Thyroid gland (tissue), 4 donors: Measurements from ENCODE around the gene IL18RAP. TPM values are rescaled to one million over a fixed set of nuclear protein-coding genes. Genes with fewer than 3 reads are reported as not detected.

Experiments
- DNase-seq, 2 donors: peaks; one replicate each; pipeline ENCODE4 v3.0.0-alpha.2; 2019
- H3K27ac ChIP-seq, 3 donors: fragments of 200-600 bp; sonication (generic); 1 replicate in 2 of 3; 2 replicates in 1 of 3; pipeline ENCODE4 v1.5.1; 2016 to 2019; ENCODE audit warnings: mild to moderate bottlenecking in 1 of 3, moderate library complexity in 1 of 3
- H3K27me3 ChIP-seq: fragments of 200-600 bp; sonication (generic); one replicate; pipeline ENCODE4 v1.5.1; 2019
- H3K36me3 ChIP-seq, 2 donors: fragments of 200-600 bp; sonication (generic); one replicate each; pipeline ENCODE4 v1.5.1; 2016 to 2019
- H3K4me1 ChIP-seq, 2 donors: fragments of 200-600 bp; sonication (generic); one replicate each; pipeline ENCODE4 v1.5.1; 2017 to 2019
- H3K4me3 ChIP-seq, 3 donors: fragments of 200-600 bp; sonication (generic); replicated peaks in 1 of 3; 1 replicate in 2 of 3; 2 replicates in 1 of 3; pipeline ENCODE4 v1.5.1; 2016; ENCODE audit warnings: mild to moderate bottlenecking in 1 of 3
- H3K9me3 ChIP-seq: fragments of 200-600 bp; sonication (generic); one replicate; pipeline ENCODE4 v1.5.1; 2017
- POLR2A ChIP-seq, 2 donors: fragments of 450-650 bp; IDR thresholded peaks; one replicate each; pipeline ENCODE4 v1.6.1; 2017; ENCODE audit warnings: antibody characterized with exemption in 2 of 2, mild to moderate bottlenecking in 2 of 2, moderate library complexity in 1 of 2
- WGBS, 2 donors: methylation state at CpG; one replicate each; pipeline ENCODE4 v1.1.5; 2017; 5-methylcytosine and 5-hydroxymethylcytosine counted together
- intact Hi-C: fragments of 100-400 bp; cut with DNase I; formaldehyde crosslinking; loops from one replicate; pipeline ENCODE4 v1.15.1; 2023
- total RNA-seq, 4 donors: library from RNA; depleted of rRNA; stranded (reverse); fragments of >200 nt; gene quantifications; one replicate each; pipeline ENCODE4 v1.2.3, GENCODE V29; 2016
- TF ChIP-seq, protein P1 (sequence below), 6 experiments: fragments of 200-600 bp in 3 of 6; fragments of 450-650 bp in 3 of 6; sonication (generic) in 3 of 6; IDR thresholded peaks; one replicate each; pipeline ENCODE4 v1.5.1; 2016 to 2019; ENCODE audit warnings: antibody characterized with exemption in 6 of 6, mild to moderate bottlenecking in 2 of 6, inconsistent platforms in 1 of 6, moderate library complexity in 1 of 6

The IL18RAP gene
- total RNA-seq, 4 donors from 2014 or later: 1.6 to 3.1 (median 2.8) TPM

DNA sequence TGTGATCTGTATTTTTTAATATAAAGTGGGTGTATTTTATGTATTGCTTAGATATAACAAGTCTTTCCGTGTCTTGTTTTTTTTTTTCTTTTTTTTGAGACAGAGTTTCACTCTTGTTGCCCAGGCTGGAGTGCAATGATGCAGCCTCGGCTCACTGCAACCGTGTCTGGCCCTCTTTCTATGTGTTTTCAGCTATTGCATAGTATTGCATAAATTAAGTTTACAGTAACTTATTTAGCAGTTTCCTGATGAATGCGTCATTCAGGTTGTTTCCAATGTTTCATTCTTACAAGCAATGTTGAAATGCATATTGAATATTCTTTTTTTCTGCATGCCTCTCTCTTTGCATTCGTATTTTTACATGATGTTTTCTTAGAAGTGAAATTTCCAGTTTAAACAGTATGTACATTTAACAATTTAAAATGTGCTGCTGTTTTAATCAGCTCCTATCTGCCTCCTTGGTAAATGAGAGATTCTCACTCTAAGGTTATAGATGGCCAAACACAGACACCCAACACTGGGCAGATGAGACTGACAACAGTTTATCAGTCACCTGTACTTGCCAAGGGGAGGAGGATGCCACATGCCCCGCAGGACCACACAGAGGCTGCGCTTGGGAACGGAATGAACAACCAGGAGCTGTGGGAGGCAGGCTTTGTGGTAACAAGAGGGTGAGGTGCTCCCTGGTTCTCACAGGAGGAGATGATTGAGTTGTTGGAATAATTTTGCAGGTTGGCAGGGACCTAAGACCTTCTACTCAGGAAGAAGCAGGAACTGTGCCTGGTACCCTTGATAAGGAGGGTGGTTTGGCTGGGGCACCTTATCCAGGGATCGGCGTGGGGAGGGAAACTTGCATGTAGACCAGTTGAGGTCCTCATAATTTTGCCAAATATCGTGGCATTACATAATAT, 57.6 kb downstream of the IL18RAP start:
- intact Hi-C loops: no loop called here
- H3K36me3 ChIP-seq: no peaks in the 10 kb centered on the region
- 89 to 90% methylated on average over 11 of the region's 11 CpGs for WGBS, 2 donors
- no peaks in the 10 kb centered on the region for H3K9me3 ChIP-seq
- no peaks in the 10 kb centered on the region for H3K4me1 ChIP-seq
- H3K27me3 ChIP-seq: no peaks in the 10 kb centered on the region
- TF ChIP-seq, protein P1, sequence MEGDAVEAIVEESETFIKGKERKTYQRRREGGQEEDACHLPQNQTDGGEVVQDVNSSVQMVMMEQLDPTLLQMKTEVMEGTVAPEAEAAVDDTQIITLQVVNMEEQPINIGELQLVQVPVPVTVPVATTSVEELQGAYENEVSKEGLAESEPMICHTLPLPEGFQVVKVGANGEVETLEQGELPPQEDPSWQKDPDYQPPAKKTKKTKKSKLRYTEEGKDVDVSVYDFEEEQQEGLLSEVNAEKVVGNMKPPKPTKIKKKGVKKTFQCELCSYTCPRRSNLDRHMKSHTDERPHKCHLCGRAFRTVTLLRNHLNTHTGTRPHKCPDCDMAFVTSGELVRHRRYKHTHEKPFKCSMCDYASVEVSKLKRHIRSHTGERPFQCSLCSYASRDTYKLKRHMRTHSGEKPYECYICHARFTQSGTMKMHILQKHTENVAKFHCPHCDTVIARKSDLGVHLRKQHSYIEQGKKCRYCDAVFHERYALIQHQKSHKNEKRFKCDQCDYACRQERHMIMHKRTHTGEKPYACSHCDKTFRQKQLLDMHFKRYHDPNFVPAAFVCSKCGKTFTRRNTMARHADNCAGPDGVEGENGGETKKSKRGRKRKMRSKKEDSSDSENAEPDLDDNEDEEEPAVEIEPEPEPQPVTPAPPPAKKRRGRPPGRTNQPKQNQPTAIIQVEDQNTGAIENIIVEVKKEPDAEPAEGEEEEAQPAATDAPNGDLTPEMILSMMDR (IDR thresholded peaks at IDR 0.05): no peak
- TF ChIP-seq POLR2A (IDR thresholded peaks at IDR 0.05): no peak
- DNase-seq: no peak
- H3K27ac ChIP-seq: no peak overlapping the region
- no peak overlapping the region for H3K4me3 ChIP-seq

GRCh38 chr2:102481931-102482330, 59.0 kb downstream of the IL18RAP start:
- H3K4me1 ChIP-seq: no peaks in the 10 kb centered on the region
- no peaks in the 10 kb centered on the region for H3K27me3 ChIP-seq
- TF ChIP-seq POLR2A (IDR thresholded peaks at IDR 0.05): no peak
- TF ChIP-seq, protein P1 (IDR thresholded peaks at IDR 0.05): no peak
- 79 to 82% methylated on average over 7 of the region's 7 CpGs for WGBS, 2 donors
- H3K9me3 ChIP-seq: no peaks in the 10 kb centered on the region
- no peaks in the 10 kb centered on the region for H3K36me3 ChIP-seq
- DNase-seq: no peak
- intact Hi-C loops: no loop called here
- H3K4me3 ChIP-seq: no peak overlapping the region
- H3K27ac ChIP-seq: no peak overlapping the region

DNA sequence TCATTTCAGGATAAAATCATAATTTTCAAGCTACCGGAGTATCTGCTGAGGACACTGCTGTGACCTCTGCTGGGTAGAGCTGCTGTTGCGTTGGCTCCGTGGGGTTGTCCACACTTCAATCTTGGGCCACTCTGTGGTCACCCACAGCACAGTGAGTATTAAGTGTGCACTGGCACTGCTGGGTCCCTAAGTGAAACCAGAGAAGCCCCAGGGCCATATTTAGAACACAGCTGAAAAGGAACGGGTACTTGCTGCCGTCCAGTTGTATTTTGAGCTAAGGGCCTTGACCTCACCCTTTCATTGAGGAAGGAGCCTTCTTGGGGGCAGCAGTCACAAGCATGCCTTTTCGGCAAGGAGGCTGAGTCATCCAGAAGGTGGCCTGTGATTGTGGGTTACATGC, 60.1 kb downstream of the IL18RAP start:
- intact Hi-C loops: no loop called here
- no peaks in the 10 kb centered on the region for H3K4me1 ChIP-seq
- H3K9me3 ChIP-seq: no peaks in the 10 kb centered on the region
- TF ChIP-seq POLR2A (IDR thresholded peaks at IDR 0.05): no peak
- TF ChIP-seq, protein P1 (IDR thresholded peaks at IDR 0.05): no peak
- no peaks in the 10 kb centered on the region for H3K27me3 ChIP-seq
- H3K27ac ChIP-seq: no peak overlapping the region
- no peaks in the 10 kb centered on the region for H3K36me3 ChIP-seq
- 88 to 90% methylated on average over 6 of the region's 6 CpGs for WGBS, 2 donors
- no peak overlapping the region for H3K4me3 ChIP-seq
- no peak for DNase-seq

DNA sequence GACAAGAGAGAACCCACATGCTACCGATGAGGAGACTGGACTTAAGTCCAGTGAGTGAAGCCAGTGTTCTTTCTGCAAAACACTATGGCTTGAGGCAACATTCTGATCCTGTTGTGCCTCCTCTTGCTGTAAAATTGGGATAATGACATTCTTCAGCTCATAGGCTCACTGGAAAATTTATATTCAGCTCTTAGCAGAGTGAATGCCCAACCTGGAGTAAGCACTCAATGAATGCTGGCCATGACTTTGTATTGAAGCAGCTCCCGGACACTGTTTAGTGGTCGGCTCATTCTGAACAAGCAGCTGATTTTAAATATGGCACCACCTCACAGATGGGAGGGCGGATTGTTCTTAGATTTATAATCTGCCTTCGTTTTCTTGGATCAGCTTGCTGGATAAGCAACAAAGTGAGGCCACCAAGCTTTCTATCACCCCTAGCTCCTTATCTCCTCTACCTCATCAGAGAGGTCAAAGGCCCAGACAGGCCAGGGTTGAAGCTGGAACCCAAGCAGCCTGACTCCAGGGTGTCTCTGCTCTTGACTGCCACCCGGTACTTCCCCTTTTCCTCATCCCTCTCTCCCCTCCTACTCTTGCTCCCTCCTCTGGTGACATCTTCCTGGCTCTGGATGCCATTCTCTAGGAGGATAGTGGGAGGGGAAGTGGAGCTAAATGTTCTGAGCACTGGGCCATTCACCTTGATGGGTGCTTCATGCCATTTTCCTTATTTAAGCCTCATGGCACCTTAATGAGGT, 61.5 kb downstream of the IL18RAP start:
- Histone ChIP-seq H3K27ac (no peak overlapping the region), H3K4me1 (no peaks in the 10 kb centered on the region), H3K27me3 (no peaks in the 10 kb centered on the region), H3K9me3 (no peaks in the 10 kb centered on the region), H3K36me3 (no peaks in the 10 kb centered on the region), H3K4me3 (no peak overlapping the region)
- intact Hi-C loops: no loop called here
- TF ChIP-seq POLR2A (IDR thresholded peaks at IDR 0.05): no peak
- TF ChIP-seq, protein P1 (IDR thresholded peaks at IDR 0.05): no peak
- 88 to 89% methylated on average over 6 of the region's 6 CpGs for WGBS, 2 donors
- no peak for DNase-seq
